RKO (cell line): ENCODE results near the gene PAFAH1B1.

Source experiments
- DNase-seq: peaks from one replicate; pipeline ENCODE4 v3.0.0-alpha.2; 2016; ENCODE audit warnings: low spot score

PAFAH1B1 gene

DNA sequence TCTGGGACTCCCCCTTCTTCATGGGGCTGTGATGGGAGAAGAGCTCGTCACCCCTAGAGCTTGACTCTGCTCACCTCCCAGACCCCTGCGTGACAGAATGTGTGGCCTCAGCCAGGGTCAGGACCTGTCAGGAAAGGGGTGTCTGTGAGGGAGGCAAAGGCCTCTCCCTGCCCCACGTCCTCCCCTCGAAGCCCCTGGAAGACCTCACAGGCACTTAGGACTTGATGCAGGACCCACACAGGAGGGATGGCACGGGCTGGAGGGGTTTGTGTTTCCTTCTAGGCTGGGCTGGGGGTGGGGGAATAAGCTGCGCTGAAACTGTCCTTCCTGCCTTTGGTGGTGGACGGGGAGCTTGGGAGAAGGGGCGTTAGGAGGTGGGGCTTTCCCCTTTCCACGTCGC lies 129.2 kb downstream of the PAFAH1B1 start:
- no peak for DNase-seq

DNA sequence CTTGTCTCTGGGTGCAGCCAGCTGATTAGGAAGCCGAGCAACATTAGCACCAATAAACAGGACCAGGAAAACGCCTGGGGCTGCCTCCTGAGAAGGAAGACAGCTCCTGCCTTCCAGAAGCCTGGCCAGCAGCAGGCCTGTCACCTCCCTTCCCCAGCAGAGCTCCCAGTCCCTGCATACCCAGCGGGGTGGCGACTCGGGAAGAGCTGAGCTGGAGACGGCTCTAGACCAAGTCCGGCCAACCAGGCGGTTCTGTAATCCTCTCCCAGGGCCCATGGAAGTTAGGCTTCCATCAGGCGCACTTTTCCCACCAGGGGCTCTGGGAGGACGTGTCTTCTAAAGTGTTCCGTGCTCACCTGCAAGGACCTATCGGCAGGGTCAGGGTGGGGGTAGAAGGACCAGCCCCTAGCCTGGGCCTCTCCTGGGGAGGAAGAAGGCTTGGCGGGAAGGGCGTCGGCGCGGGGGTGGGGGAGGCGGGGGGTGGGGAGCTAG lies 130.1 kb downstream of the PAFAH1B1 start:
- DNase-seq, result no peak

DNA sequence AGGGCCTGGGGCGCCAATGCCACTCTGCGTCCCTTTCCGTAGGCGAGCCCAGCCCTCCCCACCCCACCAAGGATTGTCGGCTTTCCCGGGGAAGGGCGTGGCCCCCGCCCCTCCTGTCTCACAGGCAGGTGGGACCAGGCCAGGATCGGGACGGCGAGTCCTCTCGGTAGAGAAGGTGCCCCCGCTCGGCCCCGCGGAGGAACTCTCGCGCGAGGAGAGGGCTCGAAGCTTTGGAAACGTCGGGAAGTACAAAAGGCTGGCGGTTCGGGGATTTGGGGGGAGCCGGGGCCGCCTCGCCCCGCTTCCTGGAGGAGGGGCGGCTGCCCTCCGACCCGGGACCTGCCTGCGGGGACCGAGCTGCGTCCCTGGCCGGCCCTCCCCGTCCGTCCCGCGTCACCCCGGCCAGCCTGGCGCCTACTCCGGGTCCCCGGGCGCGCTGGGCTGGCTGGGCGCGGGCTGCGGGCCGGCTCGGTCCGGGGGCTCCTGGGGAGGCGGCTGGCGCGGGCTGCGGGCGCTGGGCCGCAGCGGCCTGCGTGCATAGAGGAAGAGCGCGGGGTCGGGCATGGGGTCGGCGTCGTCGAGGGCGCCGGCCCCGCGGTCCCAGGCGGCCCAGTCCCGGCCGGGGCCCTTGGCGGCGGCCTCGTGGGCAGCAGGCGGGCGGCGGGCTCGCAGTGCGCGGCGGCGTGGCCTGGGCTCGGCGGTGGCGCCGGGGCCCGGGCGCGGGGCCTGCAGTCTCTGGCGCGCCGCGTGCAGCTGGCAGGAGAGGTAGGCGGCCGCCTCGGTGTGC lies 130.7 kb downstream of the PAFAH1B1 start:
- DNase-seq, result no peak

DNA sequence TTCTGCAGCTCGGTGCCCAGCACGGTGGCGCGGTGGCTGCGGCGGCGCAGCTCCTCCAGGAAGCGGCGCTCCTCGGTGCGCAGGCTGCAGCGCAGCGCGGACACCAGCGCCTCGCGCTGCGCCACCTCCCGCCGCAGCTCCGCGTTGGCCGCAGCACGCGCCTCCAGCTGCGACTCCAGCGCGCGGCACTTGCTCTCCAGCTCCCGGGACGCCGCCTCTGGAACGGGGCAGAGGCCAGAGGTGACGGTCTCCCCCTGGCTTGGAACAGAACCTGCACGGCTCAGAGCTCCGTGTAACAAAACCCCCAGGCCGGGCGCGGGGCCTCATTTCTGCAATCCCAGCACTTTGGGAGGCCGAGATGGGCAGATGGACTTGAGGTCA lies 131.3 kb downstream of the PAFAH1B1 start:
- DNase-seq, result no peak

DNA sequence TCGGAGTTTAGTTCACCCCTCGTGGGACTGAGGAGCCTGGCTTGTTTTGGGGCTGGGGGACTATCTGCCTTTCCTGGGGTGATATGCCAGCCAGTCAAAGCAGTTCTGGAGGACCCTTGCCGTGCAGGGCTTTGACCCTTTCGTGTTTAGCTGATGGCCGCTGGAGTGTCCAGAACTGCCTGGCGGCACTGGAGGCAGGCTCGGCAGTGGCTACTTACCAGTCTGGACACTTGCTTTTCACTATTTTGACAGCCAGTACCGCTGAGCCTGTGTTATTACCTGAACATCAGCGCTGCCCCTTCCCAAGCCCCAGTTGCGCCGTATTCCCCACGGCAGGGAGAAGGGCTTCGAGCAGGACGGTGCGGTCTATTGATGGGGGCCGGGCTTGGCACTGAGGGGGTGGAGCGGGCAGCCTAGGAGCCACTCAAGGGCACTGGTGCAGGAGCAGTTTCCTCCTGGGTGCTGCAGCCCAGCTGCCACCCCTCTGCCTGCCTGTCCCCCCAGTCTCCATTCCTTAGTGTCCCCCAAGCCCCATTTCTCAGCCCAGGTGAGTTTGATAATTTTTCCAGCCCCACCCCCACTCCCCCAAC lies 137.4 kb downstream of the PAFAH1B1 start:
- no peak for DNase-seq

DNA sequence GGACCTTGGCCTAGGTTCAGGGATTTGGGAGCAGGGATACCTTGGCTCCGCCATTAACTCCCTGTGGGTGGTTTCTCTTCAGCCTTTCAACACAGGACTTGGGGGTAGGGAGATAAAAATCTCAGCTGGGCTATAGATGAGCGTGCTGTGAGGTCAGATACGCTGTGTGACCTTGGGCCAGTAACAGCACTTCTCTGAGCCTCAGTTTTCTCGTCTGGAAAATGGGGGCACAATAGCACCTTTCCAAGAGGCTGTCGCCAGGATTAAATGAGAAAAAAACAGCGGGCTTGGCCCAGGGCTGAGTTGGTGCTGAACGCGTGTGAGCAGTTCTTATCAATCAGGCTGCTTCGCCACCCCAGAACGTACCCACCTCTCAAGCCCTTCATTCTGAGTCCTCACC lies 138.4 kb downstream of the PAFAH1B1 start:
- no peak for DNase-seq

DNA sequence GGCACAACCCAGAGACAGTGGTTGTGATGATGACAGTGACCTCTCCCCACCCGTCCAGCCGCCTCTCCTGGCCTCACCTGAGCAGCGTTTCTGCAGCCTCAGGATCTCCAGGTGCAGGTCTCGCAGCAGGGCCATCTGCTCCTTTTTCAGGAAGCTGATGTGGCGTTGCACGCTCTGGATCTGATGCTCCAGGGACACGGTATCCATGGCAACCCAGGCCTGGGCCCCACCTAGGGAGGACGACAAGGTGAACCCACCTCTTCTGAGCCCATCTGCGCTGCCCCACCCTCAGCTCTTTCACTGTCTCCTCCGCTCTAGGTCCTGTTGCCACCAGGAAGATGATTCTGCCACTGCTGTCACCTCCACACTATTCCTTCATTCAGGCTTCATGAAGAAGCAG lies 141.5 kb downstream of the PAFAH1B1 start:
- no peak for DNase-seq
